C4-2B (cell line): Measurements from ENCODE around the gene SCAPER.

Experiments
- CTCF ChIP-seq: fragments of 450-650 bp; conservative IDR thresholded peaks from 2 replicates; pipeline ENCODE4 v1.5.1; 2017; ENCODE audit warnings: mild to moderate bottlenecking
- ZFX ChIP-seq: fragments of 450-650 bp; IDR thresholded peaks from 2 replicates; pipeline ENCODE4 v1.6.1; 2017

GRCh38 chr15:76839173-76839572, 66.0 kb downstream of the SCAPER start:
- no peak for TF ChIP-seq CTCF
- TF ChIP-seq ZFX = no peak
